ENCODE results near the gene GALNT17.

GALNT17 gene

GRCh38 chr7:71132127-71132376 lies at the start of gene GALNT17:
TSS of gene GALNT17 (plus strand) at chr7:71132144.
- no peak within 1 kb of the TSS for H3K4me3 ChIP-seq (replicated peaks; ENCODE audit: low read depth, low read length)
- DNase-seq (ENCODE audit: extremely low read depth, low read depth) = no peak
- TF ChIP-seq, protein P1, sequence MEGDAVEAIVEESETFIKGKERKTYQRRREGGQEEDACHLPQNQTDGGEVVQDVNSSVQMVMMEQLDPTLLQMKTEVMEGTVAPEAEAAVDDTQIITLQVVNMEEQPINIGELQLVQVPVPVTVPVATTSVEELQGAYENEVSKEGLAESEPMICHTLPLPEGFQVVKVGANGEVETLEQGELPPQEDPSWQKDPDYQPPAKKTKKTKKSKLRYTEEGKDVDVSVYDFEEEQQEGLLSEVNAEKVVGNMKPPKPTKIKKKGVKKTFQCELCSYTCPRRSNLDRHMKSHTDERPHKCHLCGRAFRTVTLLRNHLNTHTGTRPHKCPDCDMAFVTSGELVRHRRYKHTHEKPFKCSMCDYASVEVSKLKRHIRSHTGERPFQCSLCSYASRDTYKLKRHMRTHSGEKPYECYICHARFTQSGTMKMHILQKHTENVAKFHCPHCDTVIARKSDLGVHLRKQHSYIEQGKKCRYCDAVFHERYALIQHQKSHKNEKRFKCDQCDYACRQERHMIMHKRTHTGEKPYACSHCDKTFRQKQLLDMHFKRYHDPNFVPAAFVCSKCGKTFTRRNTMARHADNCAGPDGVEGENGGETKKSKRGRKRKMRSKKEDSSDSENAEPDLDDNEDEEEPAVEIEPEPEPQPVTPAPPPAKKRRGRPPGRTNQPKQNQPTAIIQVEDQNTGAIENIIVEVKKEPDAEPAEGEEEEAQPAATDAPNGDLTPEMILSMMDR (IDR thresholded peaks at IDR 0.05; ENCODE audit: low read depth, low read length, missing control alignments) = no peak

DNA sequence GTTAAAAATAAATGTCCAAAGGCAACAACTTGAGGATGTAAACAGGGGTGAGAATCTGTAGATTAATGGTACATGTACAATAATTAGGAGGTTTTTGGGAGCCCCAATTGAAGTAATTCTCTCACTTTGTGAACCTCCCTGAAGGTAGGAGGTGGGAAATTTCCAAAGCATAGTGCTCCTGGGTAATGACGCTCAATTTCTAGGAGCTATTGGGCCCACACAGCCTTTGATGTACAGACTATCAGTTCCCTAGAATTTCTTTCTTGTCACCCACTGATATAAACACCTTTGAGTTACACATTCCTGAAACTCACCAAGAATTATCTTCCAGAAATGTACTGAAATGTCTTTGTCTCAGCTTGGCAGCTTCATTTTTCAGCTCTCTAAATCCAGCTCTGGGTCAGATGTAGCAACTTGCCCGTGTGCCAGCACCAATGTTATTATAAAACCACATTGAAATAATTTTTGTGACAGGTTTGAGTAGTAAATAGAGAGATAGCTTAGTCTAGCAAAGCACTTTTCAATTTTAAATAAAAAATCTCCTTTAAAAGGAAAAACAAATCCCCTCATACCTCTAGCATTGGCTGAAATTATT lies 36.6 kb upstream of the GALNT17 start:
- TF ChIP-seq, protein P1 (IDR thresholded peaks at IDR 0.05; ENCODE audit: low read depth, low read length, missing control alignments) = no peak
- H3K4me3 ChIP-seq (replicated peaks; ENCODE audit: low read depth, low read length) = no peak overlapping the region
- no peak for DNase-seq (ENCODE audit: extremely low read depth, low read depth)

DNA sequence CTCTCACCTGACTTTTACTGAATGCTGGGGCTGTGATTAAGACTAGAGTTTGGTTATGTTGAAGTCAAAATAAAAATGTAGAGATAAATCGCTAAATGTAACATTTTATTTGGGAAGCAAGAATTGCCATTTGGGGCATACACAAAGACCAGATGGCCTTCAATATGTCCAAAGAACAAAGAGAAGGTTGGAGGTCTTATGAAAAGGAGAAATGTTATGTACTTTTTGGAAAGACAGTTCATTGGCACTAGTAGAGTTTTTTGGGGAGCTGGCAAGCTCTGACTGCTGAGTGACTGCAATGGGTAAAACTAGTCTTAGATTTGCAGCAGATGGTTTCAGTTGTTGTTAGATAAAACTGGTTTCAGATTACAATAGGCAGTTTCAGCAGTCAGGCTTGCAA lies 35.6 kb upstream of the GALNT17 start:
- DNase-seq (ENCODE audit: extremely low read depth, low read depth) = no peak
- TF ChIP-seq, protein P1 (IDR thresholded peaks at IDR 0.05; ENCODE audit: low read depth, low read length, missing control alignments) = no peak
- H3K4me3 ChIP-seq (replicated peaks; ENCODE audit: low read depth, low read length) = no peak overlapping the region

DNA sequence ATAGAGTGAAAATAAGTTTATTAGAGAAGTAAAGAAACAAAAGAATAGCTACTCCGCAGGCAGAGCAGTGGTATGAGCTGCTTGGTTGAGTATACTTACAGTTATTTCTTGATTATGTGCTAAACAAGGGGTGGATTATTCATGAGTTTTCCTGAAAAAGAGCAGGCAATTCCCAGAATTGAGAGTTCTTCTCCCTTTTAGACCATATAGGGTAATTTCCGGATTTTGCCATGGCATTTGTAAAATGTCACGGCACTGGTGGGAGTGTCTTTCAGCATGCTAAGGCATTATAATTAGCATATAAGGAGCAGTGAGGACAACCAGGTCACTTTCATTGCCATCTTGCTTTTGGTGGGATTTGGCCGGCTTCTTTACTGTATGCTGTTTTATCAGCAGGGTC lies 25.7 kb upstream of the GALNT17 start:
- TF ChIP-seq, protein P1 (IDR thresholded peaks at IDR 0.05; ENCODE audit: low read depth, low read length, missing control alignments) = no peak
- no peak for DNase-seq (ENCODE audit: extremely low read depth, low read depth)
- no peak overlapping the region for H3K4me3 ChIP-seq (replicated peaks; ENCODE audit: low read depth, low read length)

DNA sequence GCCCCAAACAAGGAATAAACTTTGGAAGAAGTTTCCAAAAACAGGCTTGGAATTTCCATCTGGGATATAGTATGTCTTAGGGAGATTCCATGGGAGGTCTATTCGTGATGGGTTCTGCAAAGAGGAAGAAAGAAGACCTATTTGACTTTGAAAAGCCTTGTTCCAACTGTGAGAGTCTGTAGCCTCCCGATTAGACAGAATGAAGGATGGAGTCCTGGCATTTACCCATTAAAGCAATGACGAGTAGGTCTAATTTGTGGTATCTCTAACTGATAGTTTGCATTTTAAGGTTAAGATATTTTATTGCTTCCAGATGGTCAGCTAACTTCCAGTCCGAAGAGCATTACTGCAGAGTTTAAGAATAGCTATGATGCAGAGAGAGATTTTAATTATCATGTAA lies 19.5 kb upstream of the GALNT17 start:
- TF ChIP-seq, protein P1 (IDR thresholded peaks at IDR 0.05; ENCODE audit: low read depth, low read length, missing control alignments) = no peak
- no peak for DNase-seq (ENCODE audit: extremely low read depth, low read depth)
- no peak overlapping the region for H3K4me3 ChIP-seq (replicated peaks; ENCODE audit: low read depth, low read length)

DNA sequence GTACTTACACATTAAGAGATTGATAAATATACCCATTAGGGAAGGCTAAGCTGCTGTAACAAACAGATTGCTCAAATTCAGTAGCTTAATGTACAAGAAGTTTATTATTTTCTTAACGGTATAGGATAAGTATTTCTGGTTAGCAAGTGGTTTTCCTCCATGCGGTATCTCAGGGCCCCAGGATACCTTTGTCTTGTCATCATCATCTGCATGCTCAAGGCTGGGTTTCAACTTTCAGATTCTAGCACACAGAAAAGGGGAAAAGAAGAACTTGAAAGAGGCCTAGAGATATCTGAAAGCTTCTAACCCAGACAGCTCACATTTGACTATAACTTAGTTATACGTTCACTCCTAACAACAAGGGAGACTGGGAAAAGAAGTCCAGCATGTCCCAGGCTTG lies 11.8 kb upstream of the GALNT17 start:
- TF ChIP-seq, protein P1 (IDR thresholded peaks at IDR 0.05; ENCODE audit: low read depth, low read length, missing control alignments) = no peak
- no peak overlapping the region for H3K4me3 ChIP-seq (replicated peaks; ENCODE audit: low read depth, low read length)
- DNase-seq (ENCODE audit: extremely low read depth, low read depth) = no peak

- no peak overlapping the region for H3K4me3 ChIP-seq (replicated peaks; ENCODE audit: low read depth, low read length)
- TF ChIP-seq, protein P1 (IDR thresholded peaks at IDR 0.05; ENCODE audit: low read depth, low read length, missing control alignments) = no peak
- no peak for DNase-seq (ENCODE audit: extremely low read depth, low read depth)
These were observed 2.8 kb upstream of the GALNT17 start for GRCh38 chr7:71129126-71129525.

Measured in HFF-Myc (cell line).